GM12872 (cell line): ENCODE data around the gene SMARCD3.

Experiments used
- TF ChIP-seq, protein P1 (sequence below): IDR thresholded peaks from 3 replicates; pipeline ENCODE4 v1.5.1; 2011; ENCODE audit warnings: low read depth, mild to moderate bottlenecking, low read length, moderate library complexity; ENCODE audit not compliant: insufficient read depth

SMARCD3 gene

DNA sequence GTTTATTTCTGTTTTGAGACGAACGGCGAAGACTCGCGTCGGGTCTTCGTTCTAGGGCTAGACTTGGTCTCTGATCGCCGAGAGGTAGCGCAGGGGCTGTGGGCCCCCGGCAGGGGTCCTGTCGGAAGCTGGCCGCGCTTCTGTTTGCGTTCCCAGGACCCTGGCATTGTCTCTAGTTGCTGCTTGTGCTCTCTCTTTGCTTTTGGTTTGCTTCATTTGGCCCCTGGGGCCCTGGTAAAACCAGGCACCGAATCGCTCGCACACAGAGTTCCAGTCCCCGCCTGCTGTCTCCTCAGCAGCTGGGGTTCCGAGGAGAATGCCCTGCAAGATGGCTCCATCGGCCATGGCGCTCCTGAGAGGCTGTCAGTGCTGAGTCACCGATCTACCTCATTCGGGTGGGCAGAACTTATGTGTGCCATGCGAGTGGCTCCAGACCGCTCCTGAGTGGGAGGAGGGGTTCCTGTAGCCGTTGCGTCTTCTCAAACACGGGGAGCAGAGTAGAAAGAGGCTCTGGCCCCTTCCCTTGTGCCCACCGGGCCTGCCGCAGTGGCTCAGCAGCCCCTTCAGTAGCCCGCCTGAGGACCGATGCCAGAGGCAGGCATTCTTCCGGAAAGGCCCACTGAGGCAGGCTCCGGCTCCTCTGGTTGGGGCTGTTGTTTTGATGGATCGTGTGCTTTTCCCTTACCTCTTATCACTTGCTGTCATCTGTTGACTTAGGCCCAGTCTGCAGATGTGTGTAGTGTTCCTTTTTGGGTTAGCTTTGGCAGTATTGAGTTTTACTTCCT is 15.4 kb downstream of the SMARCD3 start:
- TF ChIP-seq, protein P1, sequence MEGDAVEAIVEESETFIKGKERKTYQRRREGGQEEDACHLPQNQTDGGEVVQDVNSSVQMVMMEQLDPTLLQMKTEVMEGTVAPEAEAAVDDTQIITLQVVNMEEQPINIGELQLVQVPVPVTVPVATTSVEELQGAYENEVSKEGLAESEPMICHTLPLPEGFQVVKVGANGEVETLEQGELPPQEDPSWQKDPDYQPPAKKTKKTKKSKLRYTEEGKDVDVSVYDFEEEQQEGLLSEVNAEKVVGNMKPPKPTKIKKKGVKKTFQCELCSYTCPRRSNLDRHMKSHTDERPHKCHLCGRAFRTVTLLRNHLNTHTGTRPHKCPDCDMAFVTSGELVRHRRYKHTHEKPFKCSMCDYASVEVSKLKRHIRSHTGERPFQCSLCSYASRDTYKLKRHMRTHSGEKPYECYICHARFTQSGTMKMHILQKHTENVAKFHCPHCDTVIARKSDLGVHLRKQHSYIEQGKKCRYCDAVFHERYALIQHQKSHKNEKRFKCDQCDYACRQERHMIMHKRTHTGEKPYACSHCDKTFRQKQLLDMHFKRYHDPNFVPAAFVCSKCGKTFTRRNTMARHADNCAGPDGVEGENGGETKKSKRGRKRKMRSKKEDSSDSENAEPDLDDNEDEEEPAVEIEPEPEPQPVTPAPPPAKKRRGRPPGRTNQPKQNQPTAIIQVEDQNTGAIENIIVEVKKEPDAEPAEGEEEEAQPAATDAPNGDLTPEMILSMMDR: no peak

DNA sequence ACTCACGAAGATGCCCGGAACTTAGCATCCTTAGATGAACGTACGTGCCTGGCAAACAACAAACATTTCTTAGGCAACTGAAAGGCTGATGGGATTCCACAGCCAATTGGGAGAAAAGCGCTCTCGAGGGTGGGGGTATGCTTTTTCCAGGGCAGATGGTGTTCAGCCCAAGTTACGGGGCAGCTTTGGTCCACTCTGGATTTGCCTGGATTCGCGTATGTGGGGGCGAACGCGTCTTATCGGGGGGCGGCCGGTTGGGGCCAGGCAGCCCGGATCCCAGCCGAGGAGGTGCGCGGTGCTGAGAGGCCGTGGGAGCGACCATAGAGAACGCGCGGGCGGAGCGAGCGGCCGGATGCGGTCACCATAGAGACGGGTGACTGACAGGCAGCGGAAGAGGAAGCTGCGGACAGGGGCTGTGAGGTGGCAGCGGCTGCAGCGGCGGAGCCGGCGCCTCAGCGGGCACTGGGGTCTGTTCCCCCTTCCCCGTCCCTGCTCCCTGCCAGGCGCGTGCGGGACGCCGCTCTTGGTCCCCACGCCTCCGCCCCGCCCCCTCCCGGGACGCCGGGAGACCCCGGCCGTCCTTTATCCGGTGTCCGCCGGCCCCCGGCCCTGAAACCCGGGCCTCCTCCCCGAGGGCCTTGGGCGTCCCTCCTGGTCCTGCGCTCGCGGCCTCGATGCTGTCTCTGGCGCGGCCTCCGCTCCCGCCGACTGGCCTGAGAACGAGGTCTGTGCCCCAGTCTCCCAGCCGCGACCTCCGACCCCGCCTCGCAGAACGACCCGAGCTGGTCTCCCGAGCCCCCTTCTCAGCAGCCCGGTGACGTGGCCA is 16.2 kb downstream of the SMARCD3 start, which contains the start of gene CHPF2:
Gene CHPF2 (plus strand): TSS at position 393 of the 826 bp plus-strand sequence. CDS start 1,529 bp downstream, outside the sequence.
- TF ChIP-seq, protein P1: 0 out of 3 replicates have a peak, but pooled peaks have one; percentile 1

DNA sequence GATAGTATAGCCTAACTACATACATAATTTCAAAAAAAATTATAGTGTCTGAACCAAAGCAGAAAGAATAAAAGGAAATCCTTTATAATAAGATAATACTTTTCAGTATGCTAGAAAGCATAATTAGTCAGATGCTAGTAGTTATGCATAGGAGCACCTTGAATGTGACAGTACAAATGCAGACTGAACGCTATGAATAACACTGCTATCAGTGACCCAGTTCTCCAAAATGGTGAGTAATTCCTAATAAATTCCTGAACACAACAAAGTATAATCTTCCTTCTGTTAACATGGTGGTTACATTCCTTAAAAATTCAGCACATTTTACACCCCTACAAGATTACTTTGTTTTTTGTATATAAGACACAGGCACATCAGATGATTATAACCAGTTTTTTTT is 17.4 kb downstream of the SMARCD3 start:
- TF ChIP-seq, protein P1: no peak

DNA sequence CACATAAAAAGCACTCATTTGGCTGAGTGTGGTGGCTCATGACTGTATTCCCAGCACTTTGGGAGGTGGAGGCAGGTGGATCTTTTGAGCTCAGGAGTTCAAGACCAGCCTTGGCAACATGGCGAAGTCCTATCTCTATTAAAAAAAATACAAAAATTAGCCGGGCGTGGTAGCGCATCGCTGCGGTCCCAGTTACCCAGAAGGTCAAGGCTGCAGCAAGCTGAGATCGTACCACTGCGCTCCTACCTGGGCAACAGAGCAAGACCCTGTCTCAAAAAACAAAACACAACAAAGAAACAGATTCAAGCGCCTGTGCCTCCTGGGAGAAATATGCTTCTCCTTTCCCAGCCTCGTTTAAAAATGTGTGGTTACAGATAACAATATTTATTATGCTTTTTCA is 19.2 kb downstream of the SMARCD3 start:
- TF ChIP-seq, protein P1: no peak

DNA sequence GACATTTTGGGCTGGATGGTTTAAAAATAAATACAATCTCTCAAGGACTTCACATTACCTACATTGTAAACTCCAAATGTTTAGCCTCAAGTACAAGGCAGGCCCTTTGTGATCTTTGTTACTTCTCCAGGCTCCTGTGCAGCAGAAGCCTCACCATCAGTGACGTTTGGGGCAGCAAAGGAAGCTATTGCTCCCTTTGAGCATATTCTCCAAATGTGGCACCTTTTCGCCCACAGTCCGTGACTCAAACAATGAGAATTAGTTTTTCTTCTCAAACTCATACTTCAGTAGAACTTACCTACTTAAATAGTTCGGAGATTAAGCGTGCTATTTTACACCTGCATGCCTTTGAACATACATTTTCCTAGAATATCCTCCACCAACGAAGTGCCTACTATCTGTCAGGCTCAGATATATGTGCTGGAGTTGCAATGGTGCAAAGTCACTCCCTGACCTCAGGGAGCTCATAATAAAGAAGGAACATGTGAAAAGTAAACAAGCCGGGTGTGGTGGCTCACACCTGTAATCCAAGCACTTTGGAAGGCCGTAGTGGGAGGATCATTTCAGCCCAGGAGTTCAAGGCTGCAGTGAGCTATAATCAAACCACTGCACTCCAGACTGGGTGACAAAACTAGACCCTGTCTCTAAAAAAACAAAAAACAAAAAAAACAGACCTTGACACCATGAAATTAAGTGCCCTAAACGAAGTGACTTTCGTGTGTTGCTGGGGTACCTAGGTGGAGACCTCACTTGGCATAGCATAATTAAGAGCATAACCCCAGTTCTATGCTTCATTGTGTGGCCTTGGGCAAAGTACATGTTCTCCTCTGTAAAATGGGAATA is 20.2 kb downstream of the SMARCD3 start:
- TF ChIP-seq, protein P1: no peak

DNA sequence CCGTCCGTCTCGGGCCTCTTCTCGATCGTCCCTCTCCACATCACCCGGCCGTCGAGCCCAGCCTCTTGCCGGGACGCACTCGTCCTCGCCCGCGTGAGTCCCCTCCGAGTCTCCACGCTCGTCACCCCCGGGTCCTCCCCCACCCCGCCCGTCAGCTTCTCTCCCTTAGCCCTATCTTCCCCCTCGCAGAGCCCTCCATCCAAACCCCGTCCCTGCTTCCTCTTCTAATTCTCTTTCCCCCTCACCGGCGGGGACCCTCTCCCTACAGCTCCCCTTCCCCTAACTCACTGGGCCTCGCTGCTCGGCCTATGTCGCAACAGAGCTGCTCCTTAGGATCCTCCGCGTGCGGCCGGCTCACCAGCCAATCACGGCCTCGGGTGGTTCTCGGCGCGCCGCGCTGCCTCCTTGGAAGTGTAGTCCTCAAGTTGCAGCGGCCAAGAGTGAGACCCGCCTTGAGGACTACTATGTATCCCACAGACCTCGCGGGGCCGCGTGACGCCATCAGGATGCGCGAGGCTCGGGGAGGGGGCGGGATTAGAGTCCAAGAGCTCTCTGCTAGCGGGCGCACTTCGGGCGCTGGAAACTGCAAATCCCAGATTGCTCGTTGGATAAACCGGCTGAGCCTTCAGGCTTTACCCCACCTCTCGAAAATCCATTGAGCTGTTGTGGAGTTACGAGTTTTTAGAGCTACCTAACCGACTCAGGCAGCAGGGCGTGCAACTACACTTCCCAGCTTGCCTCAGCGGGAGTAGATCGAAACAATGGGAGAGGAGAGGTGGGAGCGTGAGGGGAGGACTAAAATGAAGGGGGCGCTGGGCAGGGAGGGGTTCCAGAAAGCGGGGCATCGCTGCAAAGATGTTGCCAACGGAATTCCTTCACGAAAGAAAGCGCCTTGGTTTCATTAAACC is 21.4 kb downstream of the SMARCD3 start, which contains the start of gene ABCF2:
Gene ABCF2 (minus strand): TSS at position 331 of the 908 bp plus-strand sequence. CDS start 747 bp downstream, outside the sequence.
- TF ChIP-seq, protein P1: no peak
